Sigmoid colon (tissue), 4 donors: ENCODE results near the gene CCNA2.

Experiments
- POLR2A ChIP-seq, 2 donors: fragments of 450-650 bp; IDR thresholded peaks; one replicate each; pipeline ENCODE4 v1.6.1; 2016; ENCODE audit warnings: antibody characterized with exemption in 2 of 2, mild to moderate bottlenecking in 2 of 2, moderate library complexity in 2 of 2
- POLR2AphosphoS5 ChIP-seq, 4 donors: sonication (generic); formaldehyde crosslinking; IDR thresholded peaks; one replicate each; pipeline ENCODE4 v1.6.1; 2017; ENCODE audit warnings: antibody characterized with exemption in 4 of 4
- TF ChIP-seq, protein P1 (sequence below), 4 experiments: fragments of 450-650 bp in 3 of 4; fragments of 200-600 bp in 1 of 4; IDR thresholded peaks; one replicate each; pipeline ENCODE4 v1.5.1; 2016 to 2019; ENCODE audit warnings: antibody characterized with exemption in 4 of 4, mild to moderate bottlenecking in 3 of 4, moderate library complexity in 2 of 4

DNA sequence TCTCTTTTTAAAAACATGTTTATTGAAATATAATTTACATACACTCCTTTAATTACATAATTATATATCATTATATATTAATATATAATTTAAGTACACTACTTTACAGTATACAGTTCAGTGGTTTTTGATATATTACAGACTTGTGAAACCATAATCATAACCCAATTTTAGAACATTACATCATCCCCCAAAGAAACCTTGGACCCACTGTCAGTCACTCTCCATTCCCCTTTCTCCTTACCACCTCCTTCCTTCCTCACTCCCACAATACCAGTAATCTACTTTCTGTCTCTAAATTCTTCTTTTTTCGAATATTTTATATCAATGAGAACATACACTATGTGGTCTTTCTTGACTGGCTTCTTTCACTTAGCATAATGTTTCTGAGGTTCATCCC is 40.5 kb downstream of the CCNA2 start:
- TF ChIP-seq, protein P1, sequence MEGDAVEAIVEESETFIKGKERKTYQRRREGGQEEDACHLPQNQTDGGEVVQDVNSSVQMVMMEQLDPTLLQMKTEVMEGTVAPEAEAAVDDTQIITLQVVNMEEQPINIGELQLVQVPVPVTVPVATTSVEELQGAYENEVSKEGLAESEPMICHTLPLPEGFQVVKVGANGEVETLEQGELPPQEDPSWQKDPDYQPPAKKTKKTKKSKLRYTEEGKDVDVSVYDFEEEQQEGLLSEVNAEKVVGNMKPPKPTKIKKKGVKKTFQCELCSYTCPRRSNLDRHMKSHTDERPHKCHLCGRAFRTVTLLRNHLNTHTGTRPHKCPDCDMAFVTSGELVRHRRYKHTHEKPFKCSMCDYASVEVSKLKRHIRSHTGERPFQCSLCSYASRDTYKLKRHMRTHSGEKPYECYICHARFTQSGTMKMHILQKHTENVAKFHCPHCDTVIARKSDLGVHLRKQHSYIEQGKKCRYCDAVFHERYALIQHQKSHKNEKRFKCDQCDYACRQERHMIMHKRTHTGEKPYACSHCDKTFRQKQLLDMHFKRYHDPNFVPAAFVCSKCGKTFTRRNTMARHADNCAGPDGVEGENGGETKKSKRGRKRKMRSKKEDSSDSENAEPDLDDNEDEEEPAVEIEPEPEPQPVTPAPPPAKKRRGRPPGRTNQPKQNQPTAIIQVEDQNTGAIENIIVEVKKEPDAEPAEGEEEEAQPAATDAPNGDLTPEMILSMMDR (IDR thresholded peaks at IDR 0.05) = no peak
- TF ChIP-seq POLR2AphosphoS5 (IDR thresholded peaks at IDR 0.05) = no peak
- TF ChIP-seq POLR2A (IDR thresholded peaks at IDR 0.05) = no peak
